ENCODE results near the gene TRANK1.

TRANK1 gene

DNA sequence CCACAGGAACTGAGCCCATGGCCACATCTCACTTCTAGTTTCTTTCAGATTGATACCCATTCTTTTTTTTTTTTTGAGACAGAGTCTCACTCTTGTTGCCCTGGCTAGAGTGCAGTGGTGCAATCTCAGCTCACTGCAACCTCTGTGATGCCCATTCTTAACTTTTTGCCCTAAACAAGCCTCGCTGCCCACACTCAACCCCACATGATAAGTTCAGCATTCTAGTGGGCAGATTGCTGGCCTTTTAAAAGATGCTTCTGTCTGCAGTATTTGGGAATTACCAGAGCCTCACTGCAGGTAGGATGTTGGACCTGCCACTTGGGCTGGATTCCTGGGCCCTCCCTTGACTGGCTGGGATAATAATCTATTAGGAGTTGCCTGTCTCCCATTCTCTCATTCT lies 51.0 kb downstream of the TRANK1 start:
- ATAC-seq = no peak

GRCh38 chr3:36893137-36893557 lies 51.7 kb downstream of the TRANK1 start:
- ATAC-seq = no peak
- TF ChIP-seq ZNF565 (CRISPR knock-in tag; conservative IDR thresholded peaks at IDR 0.05; ENCODE audit: low read depth) (no peak), ZFP30 (CRISPR knock-in tag; IDR thresholded peaks at IDR 0.05) (no peak), ZNF8 (CRISPR knock-in tag; IDR thresholded peaks at IDR 0.05) (no peak), POU6F1 (CRISPR knock-in tag; IDR thresholded peaks at IDR 0.05; ENCODE audit: borderline replicate concordance, low read depth) (no peak), CSRNP3 (CRISPR knock-in tag; IDR thresholded peaks at IDR 0.05) (no peak), ZNF70 (CRISPR knock-in tag; IDR thresholded peaks at IDR 0.05) (no peak), TOX (CRISPR knock-in tag; IDR thresholded peaks at IDR 0.05; ENCODE audit: borderline replicate concordance) (no peak)
- TF ChIP-seq, protein P1, sequence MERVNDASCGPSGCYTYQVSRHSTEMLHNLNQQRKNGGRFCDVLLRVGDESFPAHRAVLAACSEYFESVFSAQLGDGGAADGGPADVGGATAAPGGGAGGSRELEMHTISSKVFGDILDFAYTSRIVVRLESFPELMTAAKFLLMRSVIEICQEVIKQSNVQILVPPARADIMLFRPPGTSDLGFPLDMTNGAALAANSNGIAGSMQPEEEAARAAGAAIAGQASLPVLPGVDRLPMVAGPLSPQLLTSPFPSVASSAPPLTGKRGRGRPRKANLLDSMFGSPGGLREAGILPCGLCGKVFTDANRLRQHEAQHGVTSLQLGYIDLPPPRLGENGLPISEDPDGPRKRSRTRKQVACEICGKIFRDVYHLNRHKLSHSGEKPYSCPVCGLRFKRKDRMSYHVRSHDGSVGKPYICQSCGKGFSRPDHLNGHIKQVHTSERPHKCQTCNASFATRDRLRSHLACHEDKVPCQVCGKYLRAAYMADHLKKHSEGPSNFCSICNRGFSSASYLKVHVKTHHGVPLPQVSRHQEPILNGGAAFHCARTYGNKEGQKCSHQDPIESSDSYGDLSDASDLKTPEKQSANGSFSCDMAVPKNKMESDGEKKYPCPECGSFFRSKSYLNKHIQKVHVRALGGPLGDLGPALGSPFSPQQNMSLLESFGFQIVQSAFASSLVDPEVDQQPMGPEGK (CRISPR knock-in tag; IDR thresholded peaks at IDR 0.05; ENCODE audit: borderline replicate concordance) = no peak

More for the DNA sequence above, 51.0 kb downstream of the TRANK1 start:
- TF ChIP-seq PPARA (CRISPR knock-in tag; IDR thresholded peaks at IDR 0.05; ENCODE audit: borderline replicate concordance) (no peak), TCF4 (CRISPR knock-in tag; IDR thresholded peaks at IDR 0.05; ENCODE audit: borderline replicate concordance) (no peak), ZFP30 (CRISPR knock-in tag; IDR thresholded peaks at IDR 0.05) (no peak), OSR1 (CRISPR knock-in tag; IDR thresholded peaks at IDR 0.05) (no peak), ZFP3 (CRISPR knock-in tag; IDR thresholded peaks at IDR 0.05) (no peak)

- TF ChIP-seq ZNF70 (CRISPR knock-in tag; IDR thresholded peaks at IDR 0.05) (no peak), TSHZ2 (CRISPR knock-in tag; IDR thresholded peaks at IDR 0.05) (no peak), RARB (CRISPR knock-in tag; IDR thresholded peaks at IDR 0.05) (no peak), ZNF565 (CRISPR knock-in tag; conservative IDR thresholded peaks at IDR 0.05; ENCODE audit: low read depth) (no peak), ARNTL (CRISPR knock-in tag; IDR thresholded peaks at IDR 0.05; ENCODE audit: borderline replicate concordance, low read depth) (no peak), SNAI2 (CRISPR knock-in tag; IDR thresholded peaks at IDR 0.05) (no peak), POU6F1 (CRISPR knock-in tag; IDR thresholded peaks at IDR 0.05; ENCODE audit: borderline replicate concordance, low read depth) (no peak), ESRRG (CRISPR knock-in tag; IDR thresholded peaks at IDR 0.05) (no peak), TCF4 (CRISPR knock-in tag; IDR thresholded peaks at IDR 0.05; ENCODE audit: borderline replicate concordance) (no peak), ZFP3 (CRISPR knock-in tag; IDR thresholded peaks at IDR 0.05) (no peak), TOX (CRISPR knock-in tag; IDR thresholded peaks at IDR 0.05; ENCODE audit: borderline replicate concordance) (no peak), BACH2 (CRISPR knock-in tag; IDR thresholded peaks at IDR 0.05; ENCODE audit: borderline replicate concordance) (no peak), GLIS3 (CRISPR knock-in tag; IDR thresholded peaks at IDR 0.05) (no peak), CSDC2 (CRISPR knock-in tag; IDR thresholded peaks at IDR 0.05) (no peak), ISL1 (CRISPR knock-in tag; IDR thresholded peaks at IDR 0.05) (no peak)
- TF ChIP-seq, protein P1 (CRISPR knock-in tag; IDR thresholded peaks at IDR 0.05; ENCODE audit: borderline replicate concordance) = no peak
- no peak for ATAC-seq
These were observed 52.3 kb downstream of the TRANK1 start for GRCh38 chr3:36892457-36893136.

Data from SK-N-SH treated with all-trans-retinoic acid at 6 μM for 48 hours (cell line).